ENCODE measurements around the gene OFD1.

The OFD1 gene

GRCh38 chrX:13803116-13803515 lies 68.6 kb downstream of the OFD1 start:
- no peak for DNase-seq

DNA sequence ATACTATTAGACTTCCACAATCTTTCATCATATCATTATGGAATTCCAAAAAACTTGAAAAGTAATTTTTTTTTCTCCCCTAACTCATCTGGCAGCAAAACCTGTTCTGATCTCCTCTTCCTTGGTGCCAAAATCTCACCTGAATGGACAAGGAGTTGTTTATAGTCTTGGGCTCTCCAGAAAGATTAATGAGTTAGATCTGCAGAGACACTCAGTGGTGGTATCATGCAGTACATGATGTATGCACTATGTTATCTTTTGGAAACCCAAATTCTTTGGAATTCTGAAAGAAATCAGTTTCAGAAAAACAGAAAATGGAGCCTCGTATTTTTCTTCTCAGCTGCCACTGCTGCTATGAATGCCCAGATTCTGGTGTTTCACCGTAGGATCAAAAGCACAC lies 70.7 kb downstream of the OFD1 start:
- no peak for DNase-seq

- DNase-seq: no peak
Observed at GRCh38 chrX:13808293-13808692, 73.7 kb downstream of the OFD1 start.

- no peak for DNase-seq
Observed at GRCh38 chrX:13808865-13809264, 74.3 kb downstream of the OFD1 start.

- no peak for DNase-seq
Observed at GRCh38 chrX:13815664-13816063, 81.1 kb downstream of the OFD1 start.

DNA sequence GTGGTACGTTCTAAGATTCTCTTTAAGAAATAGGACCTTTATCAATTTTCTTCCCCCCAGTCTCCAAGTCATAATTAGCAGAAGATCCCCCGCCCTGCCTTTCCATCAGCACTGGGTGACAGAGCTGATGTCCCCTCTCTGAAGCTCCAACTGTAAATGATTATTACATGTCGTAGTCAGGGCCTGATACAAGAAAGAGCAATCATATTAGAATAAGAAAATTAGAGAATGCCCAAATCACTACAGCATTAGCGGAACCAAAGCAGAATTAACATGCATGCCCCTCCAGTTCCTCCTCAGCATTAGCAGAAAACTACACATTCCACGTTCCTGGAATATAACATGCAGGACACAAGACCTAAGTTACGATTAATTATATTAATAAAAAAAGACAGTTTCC lies 81.6 kb downstream of the OFD1 start:
- DNase-seq: no peak

GRCh38 chrX:13816643-13817627 lies 82.4 kb downstream of the OFD1 start, which contains the start of gene GPM6B:
GPM6B (minus strand) TSS chrX:13817093; CDS start chrX:13816904, 189 bp downstream.
- no peak for DNase-seq

Data from central memory CD4-positive, alpha-beta T cell (primary cell).